GM23338 (cell line): ENCODE results near the gene HMGN4. TPM values are rescaled to one million over a fixed set of nuclear protein-coding genes. Genes with fewer than 3 reads are reported as not detected.

ENCODE experiments used
- ATAC-seq: fragments of 200-7000 bp; cut with Tn5 transposase; 3 replicates; pipeline ENCODE4 v1.9.1; 2020
- DNase-seq: peaks from one replicate; pipeline ENCODE4 v3.0.0-alpha.2; 2015; ENCODE audit warnings: low spot score
- H2AFZ ChIP-seq: fragments of 200-600 bp; sonication (generic); 2 replicates; pipeline ENCODE4 v1.8.0; 2016; ENCODE audit warnings: antibody characterized with exemption, mild to moderate bottlenecking, moderate library complexity
- H3F3A ChIP-seq: fragments of 200-600 bp; sonication (generic); replicated peaks from 2 replicates; pipeline ENCODE4 v1.8.0; 2017; ENCODE audit warnings: antibody characterized with exemption, mixed run types, low read depth
- H3K27ac ChIP-seq: fragments of 200-600 bp; sonication (generic); 2 replicates; pipeline ENCODE4 v1.6.1; 2016; ENCODE audit warnings: low read depth
- H3K27me3 ChIP-seq: fragments of 200-600 bp; sonication (generic); 2 replicates; pipeline ENCODE4 v1.8.0; 2016; ENCODE audit warnings: mild to moderate bottlenecking, mixed run types, moderate library complexity; ENCODE audit not compliant: insufficient read depth
- H3K36me3 ChIP-seq: fragments of 200-600 bp; sonication (generic); 2 replicates; pipeline ENCODE4 v1.8.0; 2016; ENCODE audit warnings: mild to moderate bottlenecking; ENCODE audit not compliant: insufficient read depth
- H3K4me1 ChIP-seq: fragments of 200-600 bp; sonication (generic); 2 replicates; pipeline ENCODE4 v1.8.0; 2016; ENCODE audit warnings: mild to moderate bottlenecking, moderate library complexity; ENCODE audit not compliant: insufficient read depth
- H3K4me2 ChIP-seq: fragments of 200-600 bp; sonication (generic); 2 replicates; pipeline ENCODE4 v1.7.1; 2017; ENCODE audit warnings: mixed run types
- H3K4me3 ChIP-seq: fragments of 200-600 bp; sonication (generic); 2 replicates; pipeline ENCODE4 v1.6.1; 2016; ENCODE audit warnings: mixed run types
- H3K79me2 ChIP-seq: fragments of 200-600 bp; sonication (generic); replicated peaks from 2 replicates; pipeline ENCODE4 v1.8.0; 2017; ENCODE audit warnings: mild to moderate bottlenecking; ENCODE audit not compliant: insufficient read depth
- H3K9me2 ChIP-seq: fragments of 200-600 bp; sonication (generic); 2 replicates; pipeline ENCODE4 v1.8.0; 2017; ENCODE audit not compliant: insufficient read depth
- H4K20me1 ChIP-seq: fragments of 200-600 bp; sonication (generic); replicated peaks from 2 replicates; pipeline ENCODE4 v1.8.0; 2017; ENCODE audit warnings: mild to moderate bottlenecking; ENCODE audit not compliant: insufficient read depth
- H3K27ac Mint-ChIP-seq: 2 replicates; pipeline ENCODE4 v1.8.0; 2020; ENCODE audit warnings: inconsistent platforms, mild to moderate bottlenecking, moderate library complexity, mixed read lengths
- H3K27me3 Mint-ChIP-seq: 3 replicates; pipeline ENCODE4 v1.8.0; 2022; ENCODE audit warnings: low read depth, mild to moderate bottlenecking, moderate library complexity, mixed read lengths, inconsistent platforms; ENCODE audit not compliant: insufficient read depth, poor library complexity
- H3K36me3 Mint-ChIP-seq: 3 replicates; pipeline ENCODE4 v1.8.0; 2021; ENCODE audit warnings: low read depth, mild to moderate bottlenecking, inconsistent platforms, moderate library complexity, mixed read lengths
- H3K4me1 Mint-ChIP-seq: 3 replicates; pipeline ENCODE4 v1.8.0; 2020; ENCODE audit warnings: mild to moderate bottlenecking, inconsistent platforms, mixed read lengths
- H3K4me3 Mint-ChIP-seq: 3 replicates; pipeline ENCODE4 v1.8.0; 2021; ENCODE audit warnings: moderate library complexity, mild to moderate bottlenecking, inconsistent platforms, mixed read lengths
- H3K9me3 Mint-ChIP-seq: 3 replicates; pipeline ENCODE4 v1.8.0; 2020; ENCODE audit warnings: moderate library complexity, mild to moderate bottlenecking, inconsistent platforms, mixed read lengths
- CREB1 ChIP-seq: fragments of 250-450 bp; sonication (Bioruptor Pico); IDR thresholded peaks from 2 replicates; pipeline ENCODE4 v1.5.0; 2020; ENCODE audit warnings: low read depth, mild to moderate bottlenecking, moderate library complexity
- EZH2 ChIP-seq: fragments of 200-600 bp; sonication (generic); IDR thresholded peaks from one replicate; pipeline ENCODE4 v1.8.0; 2017; ENCODE audit warnings: antibody characterized with exemption, mild to moderate bottlenecking, low read depth; ENCODE audit not compliant: unreplicated experiment
- EZH2phosphoT487 ChIP-seq: fragments of 200-600 bp; sonication (generic); IDR thresholded peaks from one replicate; pipeline ENCODE4 v1.8.1; 2018; ENCODE audit warnings: antibody characterized with exemption; ENCODE audit not compliant: unreplicated experiment
- JUNB ChIP-seq: IDR thresholded peaks from one replicate; pipeline ENCODE4 v1.6.1; 2016; ENCODE audit warnings: antibody characterized with exemption; ENCODE audit not compliant: unreplicated experiment
- NANOG ChIP-seq: IDR thresholded peaks from 2 replicates; pipeline ENCODE4 v1.6.1; 2016; ENCODE audit warnings: antibody characterized with exemption, borderline replicate concordance
- POLR2AphosphoS5 ChIP-seq: IDR thresholded peaks from 2 replicates; pipeline ENCODE4 v1.6.1; 2016; ENCODE audit warnings: antibody characterized with exemption, low read depth
- REST ChIP-seq: IDR thresholded peaks from one replicate; pipeline ENCODE4 v1.6.1; 2018; ENCODE audit warnings: antibody characterized with exemption; ENCODE audit not compliant: unreplicated experiment
- STAT1 ChIP-seq: IDR thresholded peaks from one replicate; pipeline ENCODE4 v1.6.1; 2016; ENCODE audit warnings: antibody characterized with exemption; ENCODE audit not compliant: unreplicated experiment
- ZNF114 ChIP-seq: fragments of 250-450 bp; sonication (Bioruptor Pico); IDR thresholded peaks from 2 replicates; pipeline ENCODE4 v1.5.0; 2020; ENCODE audit warnings: mild to moderate bottlenecking, moderate library complexity
- ZNF331 ChIP-seq: fragments of 250-450 bp; sonication (Bioruptor Pico); IDR thresholded peaks from 2 replicates; pipeline ENCODE4 v1.5.0; 2020; ENCODE audit warnings: low read depth, mild to moderate bottlenecking, moderate library complexity
- polyA plus RNA-seq: library from polyadenylated mRNA; unstranded; fragments of >200 nt; fragmentation: Nextera tagmentation; extraction: Ambion mirVana; gene quantifications from 2 replicates; pipeline ENCODE4 v1.2.1, GENCODE V29; 2016
- total RNA-seq: library from RNA; depleted of rRNA; stranded (reverse); fragments of >200 nt; shearing (Covaris generic); gene quantifications from 2 replicates; pipeline ENCODE4 v1.2.3, GENCODE V29; 2014
- TF ChIP-seq, protein P1 (sequence below), 2 experiments: fragments of 200-600 bp in 1 of 2; sonication (generic) in 1 of 2; conservative IDR thresholded peaks; 2 replicates each; pipeline versions ENCODE4 v1.5.1 to v1.6.1; 2016 to 2017; ENCODE audit warnings: antibody characterized with exemption in 2 of 2, low read depth in 2 of 2, mild to moderate bottlenecking in 2 of 2, moderate library complexity in 1 of 2
- TF ChIP-seq, protein P2 (sequence below): fragments of 250-450 bp; sonication (Bioruptor Pico); IDR thresholded peaks from 2 replicates; pipeline ENCODE4 v1.5.0; 2020; ENCODE audit warnings: mild to moderate bottlenecking, moderate library complexity
- TF ChIP-seq, protein P3 (sequence below): IDR thresholded peaks from 2 replicates; pipeline ENCODE4 v1.6.1; 2016; ENCODE audit warnings: antibody characterized with exemption

Gene HMGN4
- total and polyA plus RNA-seq, 2 experiments from 2014 or later, result 35.3 to 91.4 TPM

DNA sequence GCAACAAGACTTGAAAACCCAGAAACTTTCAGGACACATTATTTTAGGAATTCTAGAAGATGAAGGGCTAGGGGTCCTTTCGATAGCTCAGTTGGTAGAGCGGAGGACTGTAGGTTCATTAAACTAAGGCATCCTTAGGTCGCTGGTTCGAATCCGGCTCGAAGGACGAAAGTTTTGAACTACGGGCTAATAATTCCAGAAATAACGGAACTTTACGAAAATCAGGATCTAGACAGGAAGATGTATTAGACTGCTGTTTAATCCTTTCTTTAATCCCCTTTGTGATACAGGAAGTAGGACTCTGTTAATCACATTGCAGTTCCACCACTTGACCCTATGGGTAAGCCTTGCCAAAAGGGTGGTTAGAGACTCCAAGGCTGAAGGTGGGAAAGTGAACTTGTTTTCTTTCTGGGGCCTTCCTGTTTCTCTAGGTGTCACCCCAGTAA is 37.4 kb downstream of the HMGN4 start:
- peak overlapping the region; percentile 70 for H3K4me3 ChIP-seq
- Mint-ChIP-seq H3K4me3 (peak overlapping the region; percentile 93), H3K4me1 (peaks cover 11% of the 10 kb centered on the region), H3K27ac (no peak overlapping the region), H3K9me3 (peaks cover 19% of the 10 kb centered on the region; the same call in 2 of the 3 replicates), H3K36me3 (peaks cover 3% of the 10 kb centered on the region; the same call in 1 of the 3 replicates), H3K27me3 (peaks cover 35% of the 10 kb centered on the region)
- peak; percentile 29 for ATAC-seq
- no peaks in the 10 kb centered on the region for H4K20me1 ChIP-seq
- H3K79me2 ChIP-seq, result no peaks in the 10 kb centered on the region
- no peak overlapping the region for H2AFZ ChIP-seq
- H3K27ac ChIP-seq, result no peak overlapping the region
- H3K9me2 ChIP-seq, result no peaks in the 10 kb centered on the region; the same call in 1 of the 2 replicates
- no peaks in the 10 kb centered on the region for H3K36me3 ChIP-seq
- peak overlapping the region; percentile 68 for H3K4me2 ChIP-seq
- H3F3A ChIP-seq, result no peaks in the 10 kb centered on the region
- no peaks in the 10 kb centered on the region for H3K27me3 ChIP-seq
- peaks cover 7% of the 10 kb centered on the region; the same call in 1 of the 2 replicates for H3K4me1 ChIP-seq
- TF ChIP-seq, protein P1, sequence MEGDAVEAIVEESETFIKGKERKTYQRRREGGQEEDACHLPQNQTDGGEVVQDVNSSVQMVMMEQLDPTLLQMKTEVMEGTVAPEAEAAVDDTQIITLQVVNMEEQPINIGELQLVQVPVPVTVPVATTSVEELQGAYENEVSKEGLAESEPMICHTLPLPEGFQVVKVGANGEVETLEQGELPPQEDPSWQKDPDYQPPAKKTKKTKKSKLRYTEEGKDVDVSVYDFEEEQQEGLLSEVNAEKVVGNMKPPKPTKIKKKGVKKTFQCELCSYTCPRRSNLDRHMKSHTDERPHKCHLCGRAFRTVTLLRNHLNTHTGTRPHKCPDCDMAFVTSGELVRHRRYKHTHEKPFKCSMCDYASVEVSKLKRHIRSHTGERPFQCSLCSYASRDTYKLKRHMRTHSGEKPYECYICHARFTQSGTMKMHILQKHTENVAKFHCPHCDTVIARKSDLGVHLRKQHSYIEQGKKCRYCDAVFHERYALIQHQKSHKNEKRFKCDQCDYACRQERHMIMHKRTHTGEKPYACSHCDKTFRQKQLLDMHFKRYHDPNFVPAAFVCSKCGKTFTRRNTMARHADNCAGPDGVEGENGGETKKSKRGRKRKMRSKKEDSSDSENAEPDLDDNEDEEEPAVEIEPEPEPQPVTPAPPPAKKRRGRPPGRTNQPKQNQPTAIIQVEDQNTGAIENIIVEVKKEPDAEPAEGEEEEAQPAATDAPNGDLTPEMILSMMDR (conservative IDR thresholded peaks at IDR 0.05; ENCODE audit: low read depth in 2 of 2), result no peak
- TF ChIP-seq NANOG (no peak), CREB1 (CRISPR knock-in tag) (no peak), EZH2phosphoT487 (no peak), ZNF114 (CRISPR knock-in tag) (no peak), REST (no peak), STAT1 (no peak), EZH2 (no peak), ZNF331 (CRISPR knock-in tag) (no peak), JUNB (no peak), POLR2AphosphoS5 (no peak)
- TF ChIP-seq, protein P2, sequence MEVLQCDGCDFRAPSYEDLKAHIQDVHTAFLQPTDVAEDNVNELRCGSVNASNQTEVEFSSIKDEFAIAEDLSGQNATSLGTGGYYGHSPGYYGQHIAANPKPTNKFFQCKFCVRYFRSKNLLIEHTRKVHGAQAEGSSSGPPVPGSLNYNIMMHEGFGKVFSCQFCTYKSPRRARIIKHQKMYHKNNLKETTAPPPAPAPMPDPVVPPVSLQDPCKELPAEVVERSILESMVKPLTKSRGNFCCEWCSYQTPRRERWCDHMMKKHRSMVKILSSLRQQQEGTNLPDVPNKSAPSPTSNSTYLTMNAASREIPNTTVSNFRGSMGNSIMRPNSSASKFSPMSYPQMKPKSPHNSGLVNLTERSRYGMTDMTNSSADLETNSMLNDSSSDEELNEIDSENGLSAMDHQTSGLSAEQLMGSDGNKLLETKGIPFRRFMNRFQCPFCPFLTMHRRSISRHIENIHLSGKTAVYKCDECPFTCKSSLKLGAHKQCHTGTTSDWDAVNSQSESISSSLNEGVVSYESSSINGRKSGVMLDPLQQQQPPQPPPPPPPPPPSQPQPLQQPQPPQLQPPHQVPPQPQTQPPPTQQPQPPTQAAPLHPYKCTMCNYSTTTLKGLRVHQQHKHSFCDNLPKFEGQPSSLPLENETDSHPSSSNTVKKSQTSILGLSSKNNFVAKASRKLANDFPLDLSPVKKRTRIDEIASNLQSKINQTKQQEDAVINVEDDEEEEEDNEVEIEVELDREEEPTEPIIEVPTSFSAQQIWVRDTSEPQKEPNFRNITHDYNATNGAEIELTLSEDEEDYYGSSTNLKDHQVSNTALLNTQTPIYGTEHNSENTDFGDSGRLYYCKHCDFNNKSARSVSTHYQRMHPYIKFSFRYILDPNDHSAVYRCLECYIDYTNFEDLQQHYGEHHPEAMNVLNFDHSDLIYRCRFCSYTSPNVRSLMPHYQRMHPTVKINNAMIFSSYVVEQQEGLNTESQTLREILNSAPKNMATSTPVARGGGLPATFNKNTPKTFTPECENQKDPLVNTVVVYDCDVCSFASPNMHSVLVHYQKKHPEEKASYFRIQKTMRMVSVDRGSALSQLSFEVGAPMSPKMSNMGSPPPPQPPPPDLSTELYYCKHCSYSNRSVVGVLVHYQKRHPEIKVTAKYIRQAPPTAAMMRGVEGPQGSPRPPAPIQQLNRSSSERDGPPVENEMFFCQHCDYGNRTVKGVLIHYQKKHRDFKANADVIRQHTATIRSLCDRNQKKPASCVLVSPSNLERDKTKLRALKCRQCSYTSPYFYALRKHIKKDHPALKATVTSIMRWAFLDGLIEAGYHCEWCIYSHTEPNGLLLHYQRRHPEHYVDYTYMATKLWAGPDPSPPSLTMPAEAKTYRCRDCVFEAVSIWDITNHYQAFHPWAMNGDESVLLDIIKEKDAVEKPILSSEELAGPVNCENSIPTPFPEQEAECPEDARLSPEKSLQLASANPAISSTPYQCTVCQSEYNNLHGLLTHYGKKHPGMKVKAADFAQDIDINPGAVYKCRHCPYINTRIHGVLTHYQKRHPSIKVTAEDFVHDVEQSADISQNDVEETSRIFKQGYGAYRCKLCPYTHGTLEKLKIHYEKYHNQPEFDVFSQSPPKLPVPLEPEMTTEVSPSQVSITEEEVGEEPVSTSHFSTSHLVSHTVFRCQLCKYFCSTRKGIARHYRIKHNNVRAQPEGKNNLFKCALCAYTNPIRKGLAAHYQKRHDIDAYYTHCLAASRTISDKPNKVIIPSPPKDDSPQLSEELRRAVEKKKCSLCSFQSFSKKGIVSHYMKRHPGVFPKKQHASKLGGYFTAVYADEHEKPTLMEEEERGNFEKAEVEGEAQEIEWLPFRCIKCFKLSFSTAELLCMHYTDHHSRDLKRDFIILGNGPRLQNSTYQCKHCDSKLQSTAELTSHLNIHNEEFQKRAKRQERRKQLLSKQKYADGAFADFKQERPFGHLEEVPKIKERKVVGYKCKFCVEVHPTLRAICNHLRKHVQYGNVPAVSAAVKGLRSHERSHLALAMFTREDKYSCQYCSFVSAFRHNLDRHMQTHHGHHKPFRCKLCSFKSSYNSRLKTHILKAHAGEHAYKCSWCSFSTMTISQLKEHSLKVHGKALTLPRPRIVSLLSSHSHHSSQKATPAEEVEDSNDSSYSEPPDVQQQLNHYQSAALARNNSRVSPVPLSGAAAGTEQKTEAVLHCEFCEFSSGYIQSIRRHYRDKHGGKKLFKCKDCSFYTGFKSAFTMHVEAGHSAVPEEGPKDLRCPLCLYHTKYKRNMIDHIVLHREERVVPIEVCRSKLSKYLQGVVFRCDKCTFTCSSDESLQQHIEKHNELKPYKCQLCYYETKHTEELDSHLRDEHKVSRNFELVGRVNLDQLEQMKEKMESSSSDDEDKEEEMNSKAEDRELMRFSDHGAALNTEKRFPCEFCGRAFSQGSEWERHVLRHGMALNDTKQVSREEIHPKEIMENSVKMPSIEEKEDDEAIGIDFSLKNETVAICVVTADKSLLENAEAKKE, result no peak
- TF ChIP-seq, protein P3, sequence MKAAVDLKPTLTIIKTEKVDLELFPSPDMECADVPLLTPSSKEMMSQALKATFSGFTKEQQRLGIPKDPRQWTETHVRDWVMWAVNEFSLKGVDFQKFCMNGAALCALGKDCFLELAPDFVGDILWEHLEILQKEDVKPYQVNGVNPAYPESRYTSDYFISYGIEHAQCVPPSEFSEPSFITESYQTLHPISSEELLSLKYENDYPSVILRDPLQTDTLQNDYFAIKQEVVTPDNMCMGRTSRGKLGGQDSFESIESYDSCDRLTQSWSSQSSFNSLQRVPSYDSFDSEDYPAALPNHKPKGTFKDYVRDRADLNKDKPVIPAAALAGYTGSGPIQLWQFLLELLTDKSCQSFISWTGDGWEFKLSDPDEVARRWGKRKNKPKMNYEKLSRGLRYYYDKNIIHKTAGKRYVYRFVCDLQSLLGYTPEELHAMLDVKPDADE, result no peak
- DNase-seq, result peak; percentile 74
